ENCODE data around the gene BST1. TPM values are rescaled to one million over a fixed set of nuclear protein-coding genes. Genes with fewer than 3 reads are reported as not detected.
A peak's percentile ranks its signal among the peaks of the same experiment; 100 is the strongest.
"Not testable (repeated sequence)": the region's sequence is repeated elsewhere in the genome, so short reads cannot be mapped to it uniquely, and the experiment has no call there.

Gene BST1
- total RNA-seq, 2 experiments from 2014 or later, result 0.82 to 1.0 TPM

- no peak for DNase-seq
- Mint-ChIP-seq H3K27ac (no peak overlapping the region), H3K9me3 (no peaks in the 10 kb centered on the region), H3K27me3 (no peaks in the 10 kb centered on the region), H3K4me3 (no peak overlapping the region), H3K4me1 (no peaks in the 10 kb centered on the region), H3K36me3 (ENCODE audit: low read depth) (no peaks in the 10 kb centered on the region)
- ChIA-PET CTCF (interaction anchor here (1.1 kb wide), 1 partner anchor 26 kb away, joined by 3 read pairs; no protein-coding TSS in a partner anchor), POLR2A (no interaction called here)
These were observed 15.6 kb downstream of the BST1 start for GRCh38 chr4:15718465-15718864.

- no peak for DNase-seq
- Mint-ChIP-seq H3K27ac (no peak overlapping the region), H3K4me3 (no peak overlapping the region), H3K9me3 (no peaks in the 10 kb centered on the region), H3K27me3 (no peaks in the 10 kb centered on the region), H3K4me1 (no peaks in the 10 kb centered on the region), H3K36me3 (ENCODE audit: low read depth) (no peaks in the 10 kb centered on the region)
- ChIA-PET POLR2A (no interaction called here), CTCF (interaction anchor here (0.9 to 1.1 kb wide), 3 partner anchors 10 to 25 kb away, joined by 3 read pairs; no protein-coding TSS in a partner anchor)
These were observed 16.1 kb downstream of the BST1 start for GRCh38 chr4:15718959-15719358.

- ChIA-PET CTCF (interaction anchor here (0.9 to 1.0 kb wide), 2 partner anchors 11 to 19 kb away, joined by 3 read pairs; no protein-coding TSS in a partner anchor), POLR2A (no interaction called here)
- Mint-ChIP-seq H3K4me3 (no peak overlapping the region), H3K27ac (no peak overlapping the region), H3K4me1 (no peaks in the 10 kb centered on the region), H3K9me3 (no peaks in the 10 kb centered on the region), H3K27me3 (no peaks in the 10 kb centered on the region), H3K36me3 (ENCODE audit: low read depth) (no peaks in the 10 kb centered on the region)
- DNase-seq, result no peak
These were observed 16.6 kb downstream of the BST1 start for GRCh38 chr4:15719506-15719905.

GRCh38 chr4:15720851-15721250 lies 18.0 kb downstream of the BST1 start:
- POLR2A ChIA-PET, result interaction anchor here (1.0 kb wide), 1 partner anchor 88 kb away, joined by 3 read pairs; no protein-coding TSS in a partner anchor
- CTCF ChIA-PET, result interaction anchor here (0.6 to 1.2 kb wide), 2 partner anchors 235 to 720 kb away, joined by 3 read pairs; no protein-coding TSS in a partner anchor

GRCh38 chr4:15725608-15726007 lies 22.7 kb downstream of the BST1 start:
- H3K27ac Mint-ChIP-seq, result no peak overlapping the region
- ChIA-PET POLR2A (no interaction called here), CTCF (no interaction called here)
- H3K4me3 Mint-ChIP-seq, result no peak overlapping the region
- no peaks in the 10 kb centered on the region for H3K27me3 Mint-ChIP-seq
- no peaks in the 10 kb centered on the region for H3K36me3 Mint-ChIP-seq (ENCODE audit: low read depth)
- H3K9me3 Mint-ChIP-seq, result no peaks in the 10 kb centered on the region
- DNase-seq, result no peak
- peaks cover 8% of the 10 kb centered on the region for H3K4me1 Mint-ChIP-seq

More at GRCh38 chr4:15720851-15721250, 18.0 kb downstream of the BST1 start:
- DNase-seq, result no peak
- no peak overlapping the region for H3K4me3 Mint-ChIP-seq
- no peak overlapping the region for H3K27ac Mint-ChIP-seq
- H3K36me3 Mint-ChIP-seq (ENCODE audit: low read depth), result no peaks in the 10 kb centered on the region
- H3K27me3 Mint-ChIP-seq, result no peaks in the 10 kb centered on the region
- H3K9me3 Mint-ChIP-seq, result no peaks in the 10 kb centered on the region
- H3K4me1 Mint-ChIP-seq, result peaks cover 2% of the 10 kb centered on the region

GRCh38 chr4:15729910-15730533 lies 27.2 kb downstream of the BST1 start:
- POLR2A ChIA-PET, result no interaction called here
- peak; percentile 52 for DNase-seq
- H3K9me3 Mint-ChIP-seq, result peaks cover 5% of the 10 kb centered on the region
- no peaks in the 10 kb centered on the region for H3K27me3 Mint-ChIP-seq
- peaks cover 10% of the 10 kb centered on the region for H3K36me3 Mint-ChIP-seq (ENCODE audit: low read depth)
- H3K4me3 Mint-ChIP-seq, result no peak overlapping the region
- peaks cover 25% of the 10 kb centered on the region for H3K4me1 Mint-ChIP-seq
- CTCF ChIA-PET, result interaction anchor here (0.9 to 1.4 kb wide), 2 partner anchors 19 to 226 kb away, joined by 3 to 4 read pairs; no protein-coding TSS in a partner anchor
- no peak overlapping the region for H3K27ac Mint-ChIP-seq

- CTCF ChIA-PET, result interaction anchor here (1.2 to 2.5 kb wide), 5 partner anchors 10 to 49 kb away, joined by 3 to 11 read pairs (median 4); partner anchors contain the start of gene CD38
- not testable (repeated sequence) for H3K4me3 Mint-ChIP-seq, H3K27ac Mint-ChIP-seq, H3K27me3 Mint-ChIP-seq, DNase-seq
- Mint-ChIP-seq H3K9me3 (peaks cover 18% of the 10 kb centered on the region), H3K36me3 (ENCODE audit: low read depth) (peaks cover 14% of the 10 kb centered on the region), H3K4me1 (peaks cover 35% of the 10 kb centered on the region)
- POLR2A ChIA-PET, result interaction anchor here (0.6 kb wide), 1 partner anchor 53 kb away, joined by 4 read pairs; no protein-coding TSS in a partner anchor
These were observed 30.2 kb downstream of the BST1 start for GRCh38 chr4:15733061-15733460.

- H3K4me3 Mint-ChIP-seq, result no peak overlapping the region
- H3K4me1 Mint-ChIP-seq, result peaks cover 34% of the 10 kb centered on the region
- H3K9me3 Mint-ChIP-seq, result peaks cover 23% of the 10 kb centered on the region
- no peak for DNase-seq
- H3K27me3 Mint-ChIP-seq, result no peaks in the 10 kb centered on the region
- H3K36me3 Mint-ChIP-seq (ENCODE audit: low read depth), result peaks cover 18% of the 10 kb centered on the region
- ChIA-PET POLR2A (no interaction called here), CTCF (no interaction called here)
- H3K27ac Mint-ChIP-seq, result no peak overlapping the region
These were observed 32.7 kb downstream of the BST1 start for GRCh38 chr4:15735536-15735935.

GRCh38 chr4:15736514-15737050 lies 33.7 kb downstream of the BST1 start:
- ChIA-PET POLR2A (no interaction called here), CTCF (interaction anchor here (1.1 to 5.0 kb wide), 5 partner anchors 13 to 220 kb away, joined by 3 to 24 read pairs (median 7); no protein-coding TSS in a partner anchor)
- Mint-ChIP-seq H3K4me3 (no peak overlapping the region), H3K4me1 (peaks cover 27% of the 10 kb centered on the region), H3K36me3 (ENCODE audit: low read depth) (peaks cover 21% of the 10 kb centered on the region), H3K27ac (peak overlapping the region; percentile 55), H3K9me3 (peaks cover 29% of the 10 kb centered on the region), H3K27me3 (no peaks in the 10 kb centered on the region)
- no peak for DNase-seq

GRCh38 chr4:15737255-15737654 lies 34.4 kb downstream of the BST1 start:
- Mint-ChIP-seq H3K36me3 (ENCODE audit: low read depth) (peaks cover 27% of the 10 kb centered on the region), H3K27ac (no peak overlapping the region), H3K27me3 (no peaks in the 10 kb centered on the region), H3K9me3 (peaks cover 33% of the 10 kb centered on the region), H3K4me3 (no peak overlapping the region), H3K4me1 (peaks cover 27% of the 10 kb centered on the region)
- ChIA-PET CTCF (interaction anchor here (1.1 to 5.0 kb wide), 6 partner anchors 12 to 219 kb away, joined by 3 to 24 read pairs (median 6); no protein-coding TSS in a partner anchor), POLR2A (no interaction called here)
- no peak for DNase-seq

GRCh38 chr4:15738877-15739276 lies 36.0 kb downstream of the BST1 start:
- no peak overlapping the region for H3K27ac Mint-ChIP-seq
- no peak overlapping the region for H3K4me3 Mint-ChIP-seq
- POLR2A ChIA-PET, result no interaction called here
- CTCF ChIA-PET, result interaction anchor here (1.2 to 5.0 kb wide), 5 partner anchors 11 to 217 kb away, joined by 3 to 24 read pairs (median 7); no protein-coding TSS in a partner anchor
- H3K4me1 Mint-ChIP-seq, result peaks cover 28% of the 10 kb centered on the region
- no peaks in the 10 kb centered on the region for H3K27me3 Mint-ChIP-seq
- no peak for DNase-seq
- peaks cover 28% of the 10 kb centered on the region for H3K36me3 Mint-ChIP-seq (ENCODE audit: low read depth)
- peaks cover 43% of the 10 kb centered on the region for H3K9me3 Mint-ChIP-seq

GRCh38 chr4:15740764-15741404 lies 38.0 kb downstream of the BST1 start:
- DNase-seq, result no peak
- CTCF ChIA-PET, result interaction anchor here (0.6 to 5.0 kb wide), 8 partner anchors 9 to 1731 kb away, joined by 3 to 24 read pairs (median 4); partner anchors contain the start of gene CD38
- Mint-ChIP-seq H3K27ac (no peak overlapping the region), H3K4me1 (peaks cover 21% of the 10 kb centered on the region), H3K4me3 (no peak overlapping the region), H3K27me3 (no peaks in the 10 kb centered on the region), H3K9me3 (peaks cover 51% of the 10 kb centered on the region), H3K36me3 (ENCODE audit: low read depth) (peaks cover 29% of the 10 kb centered on the region)
- POLR2A ChIA-PET, result no interaction called here

Measured in activated CD4-positive, alpha-beta T cell treated with anti-CD3 and anti-CD28 coated beads, Interleukin-2, amount 10 ng/mL, durations not matched to agents 7 days and 5 days (primary cell).